ENCODE measurements around the gene FAT1.

Gene FAT1

GRCh38 chr4:186749611-186750281 lies 26.1 kb upstream of the FAT1 start:
- FAIRE-seq = no peak

- no peak for FAIRE-seq
Measured at GRCh38 chr4:186746581-186746980, 22.9 kb upstream of the FAT1 start.

- FAIRE-seq = no peak
Measured at GRCh38 chr4:186743261-186743660, 19.6 kb upstream of the FAT1 start.

- FAIRE-seq = no peak
Measured at GRCh38 chr4:186740822-186741221, 17.2 kb upstream of the FAT1 start.

GRCh38 chr4:186739802-186740434 lies 16.3 kb upstream of the FAT1 start:
- FAIRE-seq = no peak

- FAIRE-seq = no peak
Measured at GRCh38 chr4:186739317-186739716, 15.7 kb upstream of the FAT1 start.

- FAIRE-seq = no peak
Measured at GRCh38 chr4:186738421-186738820, 14.8 kb upstream of the FAT1 start.

GRCh38 chr4:186737427-186737826 lies 13.8 kb upstream of the FAT1 start:
- FAIRE-seq = no peak

GRCh38 chr4:186736466-186736865 lies 12.8 kb upstream of the FAT1 start:
- FAIRE-seq = no peak

- no peak for FAIRE-seq
Measured at GRCh38 chr4:186734251-186734650, 10.6 kb upstream of the FAT1 start.

GRCh38 chr4:186733778-186734177 lies 10.1 kb upstream of the FAT1 start:
- no peak for FAIRE-seq

GRCh38 chr4:186730621-186731020 lies 7.0 kb upstream of the FAT1 start:
- no peak for FAIRE-seq

- no peak for FAIRE-seq
Measured at GRCh38 chr4:186729856-186730255, 6.2 kb upstream of the FAT1 start.

- no peak for FAIRE-seq
Measured at GRCh38 chr4:186728631-186729271, 5.1 kb upstream of the FAT1 start.

GRCh38 chr4:186727977-186728519 lies 4.4 kb upstream of the FAT1 start:
- no peak for FAIRE-seq

GRCh38 chr4:186727169-186727976 lies 3.7 kb upstream of the FAT1 start:
- FAIRE-seq = no peak

- FAIRE-seq = no peak
Measured at GRCh38 chr4:186726426-186727168, 2.9 kb upstream of the FAT1 start.

- no peak for FAIRE-seq
Measured at GRCh38 chr4:186725469-186726425, 2.1 kb upstream of the FAT1 start.

GRCh38 chr4:186724864-186725468 lies 1.3 kb upstream of the FAT1 start:
- no peak for FAIRE-seq

GRCh38 chr4:186724058-186724863 lies 605 bp upstream of the FAT1 start:
- FAIRE-seq = no peak

Measured in TTC549 (cell line).